ENCODE data around the gene FBXL17. TPM values are rescaled to one million over a fixed set of nuclear protein-coding genes. Genes with fewer than 3 reads are reported as not detected.

Gene FBXL17
- total RNA-seq, 1 donor from 2014 or later: 17.1 TPM

GRCh38 chr5:107948377-107948776, 433.5 kb downstream of the FBXL17 start:
- ATAC-seq (no peak), DNase-seq (no peak)
- Histone ChIP-seq H3K4me1 (no peaks in the 10 kb centered on the region), H3K27ac (no peak overlapping the region), H3K9me3 (no peaks in the 10 kb centered on the region), H3K36me3 (no peaks in the 10 kb centered on the region), H3K4me3 (no peak overlapping the region), H3K27me3 (ENCODE audit: low read depth) (no peaks in the 10 kb centered on the region)
- intact Hi-C loops (cut with DNase I): no loop called here
- TF ChIP-seq CTCF (IDR thresholded peaks at IDR 0.05): no peak

GRCh38 chr5:107945061-107945460, 436.8 kb downstream of the FBXL17 start:
- Histone ChIP-seq H3K4me1 (no peaks in the 10 kb centered on the region), H3K27ac (no peak overlapping the region), H3K27me3 (ENCODE audit: low read depth) (no peaks in the 10 kb centered on the region), H3K9me3 (no peaks in the 10 kb centered on the region), H3K4me3 (no peak overlapping the region), H3K36me3 (no peaks in the 10 kb centered on the region)
- DNase-seq (no peak), ATAC-seq (no peak)
- TF ChIP-seq CTCF (IDR thresholded peaks at IDR 0.05): no peak
- intact Hi-C loops (cut with DNase I): no loop called here

- intact Hi-C loops (cut with DNase I): no loop called here
- DNase-seq (no peak), ATAC-seq (no peak)
- no peak overlapping the region for H3K4me3 ChIP-seq
- no peaks in the 10 kb centered on the region for H3K9me3 ChIP-seq
- no peak overlapping the region for H3K27ac ChIP-seq
- H3K36me3 ChIP-seq: no peaks in the 10 kb centered on the region
- no peaks in the 10 kb centered on the region for H3K4me1 ChIP-seq
- no peaks in the 10 kb centered on the region for H3K27me3 ChIP-seq (ENCODE audit: low read depth)
- TF ChIP-seq CTCF (IDR thresholded peaks at IDR 0.05): no peak
Measured at GRCh38 chr5:107943923-107944322, 438.0 kb downstream of the FBXL17 start.

- no peak for ATAC-seq
- no peaks in the 10 kb centered on the region for H3K36me3 ChIP-seq
- intact Hi-C loops (cut with DNase I): no loop called here
Measured at GRCh38 chr5:107941036-107941435, 440.9 kb downstream of the FBXL17 start.

GRCh38 chr5:107937651-107938355, 444.1 kb downstream of the FBXL17 start:
- intact Hi-C loops (cut with DNase I): no loop called here
- no peaks in the 10 kb centered on the region for H3K4me1 ChIP-seq
- H3K9me3 ChIP-seq: no peaks in the 10 kb centered on the region
- H3K4me3 ChIP-seq: no peak overlapping the region
- DNase-seq (no peak), ATAC-seq (no peak)
- no peak overlapping the region for H3K27ac ChIP-seq
- H3K36me3 ChIP-seq: no peaks in the 10 kb centered on the region
- TF ChIP-seq CTCF (IDR thresholded peaks at IDR 0.05): no peak
- H3K27me3 ChIP-seq (ENCODE audit: low read depth): no peaks in the 10 kb centered on the region

More at GRCh38 chr5:107941036-107941435, 440.9 kb downstream of the FBXL17 start:
- H3K27me3 ChIP-seq (ENCODE audit: low read depth): no peaks in the 10 kb centered on the region
- no peaks in the 10 kb centered on the region for H3K9me3 ChIP-seq
- no peak for TF ChIP-seq CTCF (IDR thresholded peaks at IDR 0.05)
- no peaks in the 10 kb centered on the region for H3K4me1 ChIP-seq
- H3K27ac ChIP-seq: no peak overlapping the region
- DNase-seq: no peak
- H3K4me3 ChIP-seq: no peak overlapping the region

All from lower lobe of right lung (tissue), 2 donors.